DOHH2 (cell line): ENCODE measurements around the gene CCDC51.

Source experiments
- H3F3A ChIP-seq: fragments of 200-600 bp; sonication (generic), shearing (Covaris generic); 2 replicates; pipeline ENCODE4 v1.6.0; 2016; ENCODE audit warnings: antibody characterized with exemption, mild to moderate bottlenecking; ENCODE audit not compliant: control insufficient read depth, insufficient read depth
- H3K27ac ChIP-seq: fragments of 200-600 bp; sonication (generic); 2 replicates; pipeline ENCODE4 v1.5.1; 2014; ENCODE audit warnings: low read depth, mild to moderate bottlenecking, low read length, moderate library complexity
- H3K27me3 ChIP-seq: fragments of 200-600 bp; sonication (generic); 2 replicates; pipeline ENCODE4 v1.6.1; 2014; ENCODE audit warnings: mild to moderate bottlenecking, low read length, mixed read lengths; ENCODE audit not compliant: control insufficient read depth
- H3K36me3 ChIP-seq: fragments of 200-600 bp; sonication (generic); 2 replicates; pipeline ENCODE4 v1.6.1; 2014; ENCODE audit warnings: mild to moderate bottlenecking, low read length, moderate library complexity, mixed read lengths; ENCODE audit not compliant: control insufficient read depth
- H3K4me1 ChIP-seq: fragments of 200-600 bp; sonication (generic); 2 replicates; pipeline ENCODE4 v1.6.1; 2014; ENCODE audit warnings: mild to moderate bottlenecking, low read length, mixed read lengths; ENCODE audit not compliant: control insufficient read depth
- H3K4me2 ChIP-seq: fragments of 200-600 bp; sonication (generic); 2 replicates; pipeline ENCODE4 v1.6.0; 2014; ENCODE audit warnings: mild to moderate bottlenecking, low read length, moderate library complexity
- H3K4me3 ChIP-seq: fragments of 200-600 bp; sonication (generic); 2 replicates; pipeline ENCODE4 v1.5.1; 2014; ENCODE audit warnings: mild to moderate bottlenecking, low read length, mixed read lengths
- H3K79me2 ChIP-seq: fragments of 200-600 bp; sonication (generic); 2 replicates; pipeline ENCODE4 v1.6.1; 2014; ENCODE audit warnings: mild to moderate bottlenecking, low read length, mixed read lengths; ENCODE audit not compliant: control insufficient read depth
- H3K9me2 ChIP-seq: fragments of 200-600 bp; sonication (generic); replicated peaks from 2 replicates; pipeline ENCODE4 v1.6.1; 2014; ENCODE audit warnings: mild to moderate bottlenecking, low read length, mixed read lengths; ENCODE audit not compliant: control insufficient read depth
- H3K9me3 ChIP-seq: fragments of 200-600 bp; sonication (generic); 2 replicates; pipeline ENCODE4 v1.6.1; 2014; ENCODE audit warnings: antibody characterized with exemption, low read length, mixed read lengths; ENCODE audit not compliant: control insufficient read depth, insufficient read depth
- H4K20me1 ChIP-seq: fragments of 200-600 bp; sonication (generic); 2 replicates; pipeline ENCODE4 v1.6.0; 2014; ENCODE audit warnings: low read depth, mild to moderate bottlenecking, antibody characterized with exemption, low read length, moderate library complexity; ENCODE audit not compliant: control insufficient read depth, insufficient read depth
- CTCF ChIP-seq: fragments of 200-600 bp; sonication (generic); IDR thresholded peaks from one replicate; pipeline ENCODE4 v1.5.1; 2014; ENCODE audit warnings: antibody characterized with exemption, mild to moderate bottlenecking, low read depth, low read length; ENCODE audit not compliant: poor library complexity, severe bottlenecking
- EZH2phosphoT487 ChIP-seq: fragments of 200-600 bp; sonication (generic); IDR thresholded peaks from 2 replicates; pipeline ENCODE4 v1.6.1; 2017; ENCODE audit warnings: borderline replicate concordance, mild to moderate bottlenecking, antibody characterized with exemption, low read length, moderate library complexity, mixed read lengths

Gene CCDC51

GRCh38 chr3:48467110-48467454 is 27.2 kb upstream of the CCDC51 start:
- no peak for TF ChIP-seq CTCF
- no peak for TF ChIP-seq EZH2phosphoT487
- peaks cover 66% of the 10 kb centered on the region for H3K4me1 ChIP-seq
- H3K27me3 ChIP-seq: no peaks in the 10 kb centered on the region
- peaks cover 63% of the 10 kb centered on the region for H3K79me2 ChIP-seq
- no peaks in the 10 kb centered on the region for H3K9me3 ChIP-seq
- no peaks in the 10 kb centered on the region for H3K9me2 ChIP-seq
- H3K4me3 ChIP-seq: peak overlapping the region; percentile 96
- no peaks in the 10 kb centered on the region for H4K20me1 ChIP-seq
- H3K36me3 ChIP-seq: peaks cover 67% of the 10 kb centered on the region
- H3F3A ChIP-seq: peaks cover 3% of the 10 kb centered on the region; the same call in 1 of the 2 replicates
- peak overlapping the region; percentile 97 for H3K4me2 ChIP-seq
- peak overlapping the region; percentile 76 for H3K27ac ChIP-seq

GRCh38 chr3:48466386-48467109 is 26.6 kb upstream of the CCDC51 start:
- H3K27ac ChIP-seq: peak overlapping the region; percentile 76
- H3F3A ChIP-seq: peaks cover 3% of the 10 kb centered on the region; the same call in 1 of the 2 replicates
- H3K4me2 ChIP-seq: peak overlapping the region; percentile 97
- peaks cover 61% of the 10 kb centered on the region for H3K4me1 ChIP-seq
- H3K27me3 ChIP-seq: no peaks in the 10 kb centered on the region
- no peaks in the 10 kb centered on the region for H4K20me1 ChIP-seq
- peaks cover 58% of the 10 kb centered on the region for H3K79me2 ChIP-seq
- H3K9me2 ChIP-seq: no peaks in the 10 kb centered on the region
- H3K9me3 ChIP-seq: no peaks in the 10 kb centered on the region
- H3K36me3 ChIP-seq: peaks cover 67% of the 10 kb centered on the region
- peak overlapping the region; percentile 96 for H3K4me3 ChIP-seq
- TF ChIP-seq CTCF (no peak), EZH2phosphoT487 (no peak)

- peak overlapping the region; percentile 96 for H3K4me3 ChIP-seq
- H3K36me3 ChIP-seq: peaks cover 72% of the 10 kb centered on the region
- no peaks in the 10 kb centered on the region for H4K20me1 ChIP-seq
- peak overlapping the region; percentile 76 for H3K27ac ChIP-seq
- peaks cover 3% of the 10 kb centered on the region; the same call in 1 of the 2 replicates for H3F3A ChIP-seq
- H3K9me2 ChIP-seq: no peaks in the 10 kb centered on the region
- peaks cover 53% of the 10 kb centered on the region for H3K4me1 ChIP-seq
- H3K4me2 ChIP-seq: peak overlapping the region; percentile 97
- no peaks in the 10 kb centered on the region for H3K9me3 ChIP-seq
- no peaks in the 10 kb centered on the region for H3K27me3 ChIP-seq
- H3K79me2 ChIP-seq: peaks cover 50% of the 10 kb centered on the region
- TF ChIP-seq CTCF: peak; percentile 65
- no peak for TF ChIP-seq EZH2phosphoT487
Observed at GRCh38 chr3:48465531-48466378, 25.8 kb upstream of the CCDC51 start.
